Keratinocyte (primary cell): ENCODE data around the gene PCP2.

Experiments used
- CTCF ChIP-seq, 3 experiments: IDR thresholded peaks in 1 of 3; conservative IDR thresholded peaks in 1 of 3; optimal IDR thresholded peaks in 1 of 3; 2 replicates in 2 of 3; 3 replicates in 1 of 3; pipeline versions ENCODE3 to v1.5.1; 2011; ENCODE audit warnings: low read length in 3 of 3, mild to moderate bottlenecking in 3 of 3, moderate library complexity in 2 of 3, control low read depth in 1 of 3, inconsistent platforms in 1 of 3; ENCODE audit not compliant: insufficient read depth in 2 of 3; ENCODE audit errors: extremely low read depth in 1 of 3
- EZH2 ChIP-seq: IDR thresholded peaks from one replicate; pipeline ENCODE4 v1.6.1; 2012; ENCODE audit warnings: inconsistent platforms, mild to moderate bottlenecking, low read length, moderate library complexity

DNA sequence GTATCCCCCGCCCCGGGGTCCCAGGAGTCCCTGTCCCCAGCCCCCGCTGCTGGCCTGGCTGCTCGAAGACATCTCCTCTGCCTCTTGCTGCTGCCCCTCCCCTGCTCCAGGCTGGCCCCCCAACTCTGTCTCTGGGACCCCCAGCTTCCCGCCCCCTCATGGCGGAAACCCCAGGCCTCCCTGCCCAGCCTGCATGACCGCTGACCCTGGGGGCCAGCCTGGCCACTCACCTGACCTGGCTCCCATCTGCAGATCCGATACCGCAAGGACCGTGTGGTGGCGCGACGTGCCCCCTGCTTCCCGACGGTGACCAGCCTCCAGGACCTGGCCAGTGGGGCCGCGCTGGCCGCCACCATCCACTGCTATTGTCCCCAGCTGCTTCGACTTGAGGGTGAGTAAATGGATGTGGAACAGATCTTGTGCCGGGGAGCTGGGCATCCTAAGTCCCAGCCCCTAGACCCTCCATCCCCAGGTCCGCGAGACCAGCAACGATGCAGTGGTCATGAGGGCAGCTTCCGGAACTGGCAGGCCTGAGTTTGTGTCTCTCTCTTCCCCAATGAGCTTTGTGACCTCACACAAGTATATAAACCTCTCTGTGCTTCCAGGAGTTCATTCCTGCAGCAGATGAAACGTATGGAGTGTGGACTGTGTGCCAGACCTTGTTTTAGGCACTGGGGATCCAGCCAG, 25.5 kb downstream of the PCP2 start:
- TF ChIP-seq CTCF (optimal IDR thresholded peaks at IDR 0.05 in 1 of 3, IDR thresholded peaks at IDR 0.05 in 1 of 3, conservative IDR thresholded peaks at IDR 0.05 in 1 of 3; ENCODE audit: extremely low read depth in 1 of 3, insufficient read depth in 2 of 3, low read length in 3 of 3) (no peak), EZH2 (no peak)
